NOMO-1 treated with DMSO at 0.1 percent for 48 hours (cell line): ENCODE results near the gene SLC6A20.
"Not testable (repeated sequence)": the region's sequence is repeated elsewhere in the genome, so short reads cannot be mapped to it uniquely, and the experiment has no call there.

Source experiments
- DNase-seq: peaks from one replicate; lab custom pipeline; 2025; ENCODE audit not compliant: unreplicated experiment; lab: John Stamatoyannopoulos, UW

SLC6A20 gene

DNA sequence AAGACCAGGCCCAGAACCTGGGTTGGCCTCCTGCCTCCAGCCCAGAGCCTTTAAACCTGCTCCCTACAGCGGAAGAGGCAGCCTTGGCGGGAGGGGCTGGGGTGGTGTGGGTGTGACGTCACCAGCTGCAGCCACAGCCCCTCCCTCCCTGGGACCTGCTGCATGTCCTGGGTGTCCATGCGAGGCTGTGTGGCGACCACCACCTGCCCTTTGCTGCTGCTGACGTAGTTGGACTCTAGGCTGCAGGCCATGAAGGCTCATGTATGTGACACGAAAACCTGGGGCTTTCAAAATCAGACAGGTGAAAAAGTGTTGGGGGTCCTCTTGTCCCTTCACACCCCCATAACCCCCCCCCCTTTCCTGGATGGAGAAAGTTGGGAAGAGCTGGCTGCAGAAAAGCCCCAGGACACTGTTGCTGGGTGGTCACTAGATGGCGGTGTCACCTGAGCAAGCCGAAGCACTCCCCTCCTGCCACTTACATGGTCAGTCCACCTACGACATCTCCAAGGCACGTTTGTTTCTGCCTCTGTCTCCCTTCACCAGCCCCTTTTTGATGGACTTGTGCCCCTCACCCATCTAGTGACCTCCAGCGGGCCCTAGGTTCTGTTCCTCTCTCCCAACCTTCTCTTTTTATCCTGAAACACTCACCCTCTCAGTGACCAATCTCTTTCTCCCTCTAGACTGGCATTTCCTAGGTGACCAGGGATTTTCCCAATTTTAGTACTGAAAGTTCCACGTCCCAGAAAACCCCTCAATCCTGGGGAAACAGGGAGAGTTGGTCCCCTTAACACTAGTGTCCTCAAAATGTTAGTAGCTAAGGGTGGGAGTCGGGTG lies 35.2 kb downstream of the SLC6A20 start:
- peak; percentile 51 for DNase-seq

DNA sequence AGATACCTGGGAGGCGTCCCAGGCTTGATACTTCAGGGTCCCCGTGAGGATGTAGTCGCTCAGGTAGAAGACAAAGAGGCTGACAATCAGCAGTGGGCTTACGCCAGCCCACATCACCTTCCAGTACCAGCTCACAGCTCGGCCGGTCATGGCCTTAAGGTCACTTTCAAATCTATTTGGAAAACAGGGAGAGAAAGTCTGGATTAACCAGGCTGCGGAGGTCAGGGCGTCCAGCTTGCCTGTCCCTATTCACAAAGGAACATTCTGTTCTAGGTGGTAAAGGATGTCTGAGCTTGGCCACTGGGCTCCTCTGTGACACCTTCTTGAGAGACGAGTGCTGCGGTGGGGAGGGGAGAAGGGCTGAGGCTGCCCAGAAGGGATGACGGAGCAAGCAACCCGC lies 36.5 kb downstream of the SLC6A20 start:
- DNase-seq = no peak

DNA sequence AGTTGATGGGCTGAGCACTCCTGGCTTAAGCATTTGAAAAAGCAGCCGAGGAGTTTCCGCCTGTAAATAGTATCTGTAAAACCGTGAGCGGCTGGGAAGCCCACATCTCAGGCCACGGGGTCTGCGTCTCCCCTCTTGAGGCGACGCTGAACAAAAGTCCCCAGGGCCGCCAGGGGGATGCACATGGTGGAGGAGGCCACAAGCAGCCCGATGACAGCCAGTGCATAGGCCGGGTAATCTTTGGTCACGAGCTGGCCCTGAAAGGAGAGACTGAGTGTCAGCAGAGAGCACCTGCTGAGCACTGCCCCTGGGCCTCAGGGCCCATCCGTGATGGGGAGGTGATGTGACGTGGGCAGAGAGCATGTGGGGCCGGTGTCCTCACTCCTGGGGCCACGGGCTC lies 37.5 kb downstream of the SLC6A20 start:
- DNase-seq = no peak

DNA sequence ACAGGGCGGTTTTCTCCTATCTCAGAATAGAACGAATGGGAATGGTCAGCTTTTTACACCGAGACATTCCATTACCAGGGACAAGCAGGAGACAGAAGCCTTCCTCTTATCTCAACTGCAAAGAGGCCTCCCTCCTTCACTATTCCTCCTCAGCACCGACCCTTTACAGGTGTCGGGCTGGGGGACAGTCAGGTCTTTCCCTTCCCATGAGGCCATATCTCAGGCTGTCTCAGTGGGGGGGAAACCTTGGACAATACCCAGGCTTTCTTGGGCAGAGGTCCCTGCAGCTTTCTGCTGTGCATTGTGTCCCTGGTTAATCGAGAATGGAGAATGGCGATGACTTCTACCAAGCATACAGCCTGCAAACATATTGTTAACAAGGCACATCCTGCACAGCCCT lies 39.2 kb downstream of the SLC6A20 start:
- not testable (repeated sequence) for DNase-seq

DNA sequence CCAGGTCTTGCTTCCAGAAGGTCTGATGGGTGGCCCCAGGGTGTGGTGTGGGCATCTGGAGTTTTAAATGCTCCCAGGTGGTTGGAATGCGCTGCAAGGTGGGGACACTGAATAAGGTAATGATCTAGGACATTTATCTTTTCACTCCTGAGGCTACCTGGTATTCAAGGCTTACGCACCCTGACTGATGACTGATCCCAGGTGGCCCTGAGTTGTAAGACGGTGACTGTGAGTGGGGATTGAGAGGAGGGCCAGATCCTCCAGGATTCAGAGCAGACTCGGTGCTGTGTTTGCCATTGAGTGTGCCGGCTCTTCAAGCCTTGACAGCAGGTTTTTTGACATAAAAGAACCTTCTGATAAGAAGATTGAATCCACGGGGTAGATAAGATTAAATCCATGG lies 40.3 kb downstream of the SLC6A20 start:
- no peak for DNase-seq

DNA sequence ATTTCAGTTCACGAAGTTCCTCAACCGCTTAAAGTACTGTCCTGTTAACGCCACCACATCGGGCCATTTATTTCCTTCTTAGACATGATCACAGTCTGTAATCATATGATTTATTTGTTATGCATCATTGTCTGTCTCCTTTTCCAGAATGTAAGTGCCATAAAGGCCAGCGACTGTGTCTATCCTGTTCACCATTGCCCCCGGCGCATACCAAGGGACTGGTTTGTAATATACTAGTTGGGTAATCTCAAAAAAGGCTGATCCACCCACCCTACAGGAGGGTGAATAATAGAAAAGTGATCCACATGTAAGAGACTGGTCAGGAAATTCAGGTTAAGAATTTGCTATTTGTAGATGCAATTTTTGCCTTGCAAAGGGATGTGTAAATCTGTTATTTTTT lies 41.9 kb downstream of the SLC6A20 start:
- no peak for DNase-seq

DNA sequence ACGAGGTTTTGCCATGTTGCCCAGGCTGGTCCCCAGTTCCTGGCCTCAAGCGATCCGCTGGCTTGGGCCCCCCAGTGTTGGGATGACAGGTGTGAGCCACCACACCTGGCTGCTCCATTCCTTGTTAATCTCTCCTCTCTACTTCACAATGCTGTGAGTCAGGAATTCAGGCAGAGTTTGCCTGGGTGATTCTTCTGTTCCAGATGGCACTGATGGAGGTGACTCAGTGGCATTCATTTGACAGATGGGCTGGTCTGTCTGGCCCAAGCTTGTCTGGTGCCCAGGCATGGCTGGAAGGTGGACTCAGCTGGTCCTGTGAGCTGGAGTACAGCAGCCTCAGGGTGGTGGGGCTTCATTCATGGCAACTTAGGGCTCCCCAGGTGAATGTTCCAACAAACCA lies 43.2 kb downstream of the SLC6A20 start:
- no peak for DNase-seq

DNA sequence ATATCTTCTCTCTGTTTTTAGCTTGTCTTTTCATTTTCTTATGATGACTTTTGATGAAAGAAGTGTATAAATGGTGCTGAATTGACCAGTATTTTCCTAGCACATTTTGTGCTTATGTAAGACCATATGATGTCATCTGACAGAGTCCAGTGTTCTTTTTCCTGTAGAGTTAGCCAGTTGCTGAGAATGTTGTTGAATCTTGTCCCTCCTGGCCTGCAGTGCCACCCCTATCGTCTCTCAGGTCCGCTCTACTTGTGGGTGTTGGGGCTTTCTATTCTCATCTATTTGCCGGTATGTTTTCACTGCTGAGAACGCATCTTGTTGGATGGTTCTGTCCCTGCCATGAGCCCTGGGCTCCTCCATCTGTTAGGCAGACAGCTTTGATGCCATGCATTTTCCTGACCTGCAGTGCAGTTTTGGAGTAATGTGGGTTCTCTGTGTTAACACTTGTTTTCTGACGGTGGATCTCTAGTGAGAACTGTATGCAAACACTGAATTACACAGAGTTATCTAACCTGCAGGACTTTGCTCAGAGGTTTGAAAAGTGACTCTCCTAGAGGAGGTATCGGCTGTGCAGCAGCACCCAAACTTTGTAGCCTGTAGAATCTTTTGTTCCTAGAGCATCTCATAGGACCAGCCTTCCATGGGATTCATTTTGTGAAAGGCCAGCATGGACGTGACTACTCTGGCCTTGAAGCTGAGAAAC lies 44.6 kb downstream of the SLC6A20 start:
- DNase-seq = no peak

DNA sequence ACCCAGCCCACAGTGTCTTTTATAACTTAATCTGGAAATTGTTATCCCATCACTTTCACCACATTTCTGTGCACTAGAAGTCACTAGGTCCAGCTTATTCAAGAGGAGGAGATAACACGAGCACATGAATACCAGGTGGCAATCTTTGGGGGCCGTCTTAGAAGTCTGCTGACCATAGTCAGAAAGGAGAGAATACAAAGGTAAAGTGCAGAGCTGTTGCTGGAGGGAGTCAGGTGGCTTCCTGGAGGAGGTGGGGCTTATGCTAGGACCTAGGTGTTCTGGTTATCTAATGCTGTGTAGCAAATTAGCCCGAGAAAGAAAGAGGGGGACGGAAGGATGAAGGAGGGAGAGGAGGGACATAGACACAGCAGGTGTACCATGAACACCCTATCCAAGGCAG lies 46.5 kb downstream of the SLC6A20 start:
- no peak for DNase-seq

DNA sequence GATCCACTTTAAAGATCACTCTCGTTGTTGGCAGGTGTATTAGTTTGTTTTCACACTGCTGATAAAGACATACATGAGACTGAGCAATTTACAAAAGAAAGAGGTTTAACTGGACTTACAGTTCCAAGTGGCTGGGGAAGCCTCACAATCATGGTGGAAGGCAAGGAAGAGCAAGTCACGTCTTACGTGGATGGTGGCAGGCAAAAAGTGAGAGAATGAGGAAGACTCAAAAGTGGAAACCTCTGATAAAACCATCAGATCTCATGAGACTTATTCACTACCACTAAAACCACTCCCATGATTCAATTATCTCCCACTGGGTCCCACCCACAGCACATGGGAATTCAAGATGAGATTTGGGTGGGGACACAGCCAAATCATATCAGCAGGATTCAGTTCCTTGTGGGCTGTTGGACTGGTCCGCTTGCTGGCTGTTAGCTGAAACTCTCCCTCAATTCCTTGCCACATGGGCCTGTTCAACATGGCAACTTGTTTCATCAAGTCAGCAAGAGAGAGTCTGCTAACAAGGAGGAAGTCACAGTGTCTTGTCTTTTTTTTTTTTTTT lies 47.2 kb downstream of the SLC6A20 start:
- not testable (repeated sequence) for DNase-seq

DNA sequence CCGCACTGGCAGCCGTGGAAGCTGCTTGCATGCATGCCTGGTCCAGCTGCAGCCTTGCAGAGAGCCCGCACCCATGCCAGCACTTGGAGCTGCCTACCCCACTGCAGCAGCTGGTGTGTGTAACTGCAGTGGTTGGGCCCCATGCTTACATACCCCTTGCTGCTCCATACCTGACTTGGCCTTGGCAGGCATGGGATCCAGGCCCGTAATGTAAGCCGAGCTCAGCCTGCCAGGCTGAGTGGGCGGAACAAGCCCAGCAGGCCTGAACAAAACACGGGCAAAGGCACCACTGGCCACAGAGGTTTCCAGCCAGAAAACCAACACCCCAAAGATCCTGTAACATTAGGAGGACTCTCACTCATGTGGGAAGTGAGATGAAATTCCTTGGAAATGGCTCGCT lies 48.3 kb downstream of the SLC6A20 start:
- no peak for DNase-seq

DNA sequence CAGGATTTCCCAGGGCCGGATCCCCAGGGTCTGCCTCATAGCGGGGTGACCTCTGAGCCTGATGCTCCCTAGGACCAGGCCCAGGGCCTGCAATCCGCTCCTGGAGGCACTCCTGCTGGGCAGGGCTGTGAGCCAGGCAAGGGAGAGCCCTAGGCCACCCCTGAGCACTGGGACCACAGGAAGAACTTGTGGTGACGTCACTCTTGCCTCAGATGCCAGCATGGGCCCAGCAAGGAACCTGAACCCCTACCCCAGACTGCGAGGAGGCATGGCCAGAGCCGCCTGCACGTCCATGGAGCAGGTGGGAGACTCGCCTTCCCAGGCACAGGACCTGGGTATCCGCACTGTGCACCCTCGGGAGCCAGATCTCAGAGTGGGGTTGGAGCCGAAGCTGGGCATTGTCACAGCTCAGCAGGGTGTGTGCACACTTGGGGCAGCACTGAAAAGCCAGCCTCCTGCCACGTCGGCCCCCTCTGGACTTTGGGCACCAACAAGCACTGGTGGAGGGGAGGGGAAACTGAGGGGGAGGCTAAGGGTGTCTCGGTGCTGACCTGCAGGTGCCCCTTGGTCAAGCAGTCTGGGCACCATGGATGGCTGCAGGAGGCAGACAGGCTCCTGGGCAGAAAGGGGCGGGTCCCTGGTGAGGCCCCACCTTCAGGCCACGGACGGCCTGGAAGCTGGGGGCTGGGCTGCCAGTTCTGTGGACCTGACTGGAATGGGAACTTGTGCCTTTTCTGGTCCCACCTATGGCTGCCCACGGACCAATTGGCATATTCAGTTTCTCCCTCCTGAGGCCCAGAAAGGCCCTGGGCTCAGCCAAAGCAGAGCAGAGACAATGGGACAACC lies 49.3 kb downstream of the SLC6A20 start:
- DNase-seq = no peak

DNA sequence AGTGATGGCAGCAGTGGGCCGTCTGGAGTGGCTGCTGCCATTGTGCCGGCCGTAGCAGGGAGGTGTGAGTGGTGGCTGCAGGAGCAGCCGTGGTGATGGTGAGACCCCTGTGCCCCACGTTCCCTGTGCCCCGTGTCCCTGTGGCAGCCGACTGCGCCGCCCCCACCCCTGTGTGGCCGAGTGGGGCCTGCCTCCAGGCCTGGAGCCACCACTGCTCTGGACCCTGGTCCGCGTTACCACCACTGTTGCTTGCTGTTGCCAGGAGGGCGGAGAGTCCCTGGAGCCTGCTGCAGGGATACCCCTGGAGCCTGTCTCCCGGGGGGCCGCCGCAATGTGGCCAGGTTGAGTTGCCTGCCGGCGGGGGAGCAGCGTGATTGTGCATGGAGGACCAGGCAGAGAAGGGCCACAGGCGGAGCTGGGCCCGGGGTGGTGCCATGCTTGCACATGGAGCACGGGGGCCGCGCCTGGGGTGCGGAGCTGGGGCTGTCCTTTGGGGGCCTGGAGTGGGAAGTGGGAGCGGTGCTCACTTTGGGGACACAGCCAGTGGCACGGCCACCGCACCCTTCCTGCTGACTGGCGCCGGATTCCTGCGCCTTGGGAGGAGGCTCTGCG lies 50.1 kb downstream of the SLC6A20 start:
- DNase-seq = no peak

DNA sequence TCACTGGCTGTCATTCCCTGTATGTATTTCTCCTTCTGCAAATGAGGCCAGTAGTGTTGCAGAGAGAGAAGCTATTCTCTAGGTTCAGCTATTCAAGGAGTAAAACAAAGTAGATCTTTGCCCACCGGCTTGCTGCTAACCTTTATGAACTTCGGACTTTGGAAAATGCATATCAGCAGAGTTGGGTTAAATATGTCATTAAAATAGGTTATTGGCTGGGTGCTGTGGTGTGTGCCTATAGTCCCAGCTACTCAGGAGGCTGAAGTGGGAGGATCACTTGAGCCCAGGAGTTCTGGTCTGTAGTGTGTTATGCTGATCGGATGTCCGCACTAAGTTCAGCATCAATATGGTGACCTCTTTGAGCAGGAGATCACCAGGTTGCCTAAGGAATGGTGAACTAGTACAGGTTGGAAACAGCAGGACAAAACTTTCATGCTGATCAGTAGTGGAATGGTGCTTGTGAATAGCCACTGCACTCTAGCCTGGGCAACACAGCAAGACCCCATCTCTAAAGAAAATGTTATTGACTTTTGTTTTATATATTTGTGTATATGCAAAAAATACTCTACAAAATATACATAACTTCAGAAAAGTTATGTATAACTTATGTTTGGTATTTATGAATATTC lies 53.8 kb downstream of the SLC6A20 start:
- no peak for DNase-seq

DNA sequence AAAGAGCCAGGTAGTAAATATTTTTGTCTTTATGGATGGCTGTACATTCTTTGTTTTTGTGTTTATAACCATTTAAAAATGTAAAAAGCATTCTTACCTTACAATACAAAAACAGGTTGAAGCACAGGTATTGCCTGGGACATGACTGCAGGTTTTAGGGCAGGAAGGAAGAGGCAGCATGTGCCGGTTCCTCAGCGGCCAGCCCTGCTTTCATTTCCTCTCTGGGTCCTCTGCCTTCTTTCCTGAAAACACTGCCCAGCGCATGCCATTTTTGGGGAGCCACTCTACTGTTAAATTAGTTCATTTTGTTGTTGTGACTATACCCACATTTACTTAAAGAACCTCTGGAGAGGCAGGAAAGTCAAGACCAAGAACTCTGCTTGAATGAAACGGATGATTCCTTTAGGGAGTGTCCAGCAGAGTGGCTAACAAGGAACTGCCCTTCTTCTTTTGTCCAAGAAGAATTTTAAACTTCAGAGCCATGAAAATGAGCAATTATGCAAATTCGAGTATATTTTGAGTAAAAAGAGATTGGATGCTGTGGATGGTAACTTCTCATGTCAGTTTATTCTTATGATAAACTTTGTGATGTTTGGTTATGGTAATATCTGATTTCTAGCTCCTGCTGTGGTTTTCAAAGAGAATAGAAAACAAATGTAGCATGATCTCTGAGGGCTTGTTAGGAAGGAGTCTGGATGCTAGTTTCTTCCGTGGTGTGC lies 54.4 kb downstream of the SLC6A20 start:
- DNase-seq = peak; percentile 1

DNA sequence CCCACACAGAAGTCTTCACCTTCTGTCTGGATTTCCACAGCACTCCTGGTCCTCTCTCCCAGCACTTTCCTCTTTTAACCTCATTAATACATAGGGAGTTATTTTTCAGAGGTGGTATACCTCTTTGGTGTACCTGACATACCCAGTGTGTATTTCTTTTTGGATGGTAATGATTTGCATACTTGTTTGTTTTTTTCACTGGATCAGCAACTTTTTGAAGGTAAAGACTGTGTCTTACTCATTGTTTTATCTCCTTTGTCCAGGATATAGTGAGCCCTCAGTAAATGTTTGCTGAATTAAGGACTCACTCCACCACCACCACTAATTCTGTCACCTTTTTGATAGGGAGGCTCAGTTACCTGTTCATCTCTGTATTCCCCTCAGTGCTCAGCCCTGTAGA lies 55.1 kb downstream of the SLC6A20 start:
- DNase-seq = no peak

DNA sequence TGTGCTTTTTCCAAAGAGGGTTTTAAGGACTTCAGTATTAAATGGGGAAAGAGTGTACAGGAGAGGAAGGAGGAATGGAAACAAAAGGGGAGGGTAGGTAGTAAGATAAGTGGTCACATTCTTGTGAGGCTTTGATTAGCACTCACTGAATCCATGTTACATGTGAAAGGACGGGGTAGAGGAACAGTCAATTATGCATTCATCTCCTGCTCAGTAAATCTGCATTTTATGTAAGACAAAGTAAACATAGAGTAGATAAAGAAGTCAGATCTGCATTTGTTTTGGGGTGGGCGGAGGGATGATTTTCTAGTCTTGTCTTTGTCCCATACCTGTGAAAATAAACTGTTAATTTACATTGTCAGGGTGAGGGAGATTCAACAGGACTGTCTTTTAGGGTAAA lies 56.3 kb downstream of the SLC6A20 start:
- DNase-seq = no peak

DNA sequence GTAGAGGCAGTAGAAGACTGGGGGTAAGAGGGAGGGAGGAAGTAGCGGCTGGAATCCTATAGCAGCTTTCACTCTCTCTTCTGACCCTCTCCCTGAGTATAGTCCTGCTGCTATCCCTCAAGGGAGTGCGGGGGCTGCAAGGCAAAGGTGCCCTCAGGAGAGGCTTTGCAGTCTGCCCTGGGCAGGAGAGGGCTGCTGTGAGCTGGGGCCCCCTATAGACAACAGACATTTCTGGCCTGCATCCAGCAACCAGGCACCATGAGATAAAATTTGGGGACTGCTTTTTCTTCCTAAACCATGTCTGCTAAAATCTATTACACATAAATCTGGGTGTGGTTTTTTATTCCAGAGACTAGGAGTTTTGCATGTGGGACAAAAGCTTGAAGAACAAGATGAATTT lies 59.1 kb downstream of the SLC6A20 start:
- DNase-seq = no peak

DNA sequence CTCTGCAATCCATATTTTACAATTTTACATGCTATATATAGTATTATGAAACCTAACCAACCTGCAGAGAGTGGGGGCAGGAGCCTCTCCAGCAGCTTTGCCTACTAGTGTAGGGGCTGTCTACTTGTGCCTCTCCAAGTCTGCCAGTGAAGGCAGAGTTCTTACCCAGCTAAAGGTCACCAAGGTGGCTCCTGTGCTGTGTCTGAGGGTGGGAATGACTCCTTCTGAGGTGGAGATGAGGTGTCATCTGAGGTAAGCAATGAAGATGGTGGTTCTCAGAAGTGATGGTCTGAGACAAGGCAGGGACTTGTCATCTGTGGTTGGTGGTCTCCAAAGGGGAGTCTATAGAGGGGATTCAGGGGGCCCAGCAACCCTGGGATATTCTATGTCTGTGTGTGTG lies 59.6 kb downstream of the SLC6A20 start:
- no peak for DNase-seq
